HEK293 (cell line): ENCODE data around the gene RFX2.

Experiments used
- CTCF ChIA-PET: fragments of 350-600 bp; formaldehyde crosslinking; extraction: SDS; loops from one replicate; lab custom pipeline; 2021; ENCODE audit warnings: antibody characterized with exemption; lab: Yijun Ruan, JAX
- POLR2A ChIA-PET: fragments of 300-600 bp; formaldehyde crosslinking; extraction: SDS; loops from one replicate; lab custom pipeline; 2020; ENCODE audit warnings: antibody characterized with exemption, inconsistent platforms; lab: Yijun Ruan, JAX
- H3K27ac ChIP-seq: fragments of 200-500 bp; sonication (Bioruptor generic); 2 replicates; pipeline ENCODE4 v1.5.1; 2014; ENCODE audit warnings: low read depth, low read length, control low read depth, inconsistent platforms; ENCODE audit errors: extremely low read depth
- H3K36me3 ChIP-seq, 2 experiments: fragments of 200-500 bp in 1 of 2; sonication (Bioruptor generic) in 1 of 2; 1 replicate in 1 of 2; 2 replicates in 1 of 2; pipeline ENCODE4 v1.5.1; 2014 to 2017; ENCODE audit warnings: inconsistent platforms in 2 of 2, low read length in 2 of 2; ENCODE audit not compliant: control insufficient read depth in 2 of 2, insufficient read depth in 1 of 2
- H3K4me1 ChIP-seq: fragments of 200-500 bp; sonication (Bioruptor generic); 2 replicates; pipeline ENCODE4 v1.5.1; 2014; ENCODE audit warnings: mild to moderate bottlenecking, low read length, inconsistent platforms; ENCODE audit not compliant: control insufficient read depth, insufficient read depth
- H3K4me3 ChIP-seq: 2 replicates; pipeline ENCODE4 v1.5.1; 2011; ENCODE audit warnings: low read depth, mild to moderate bottlenecking, control low read depth, low read length, moderate library complexity
- H3K9me3 ChIP-seq: fragments of 200-500 bp; sonication (Bioruptor generic); 2 replicates; pipeline ENCODE4 v1.5.1; 2014; ENCODE audit warnings: low read depth, low read length, inconsistent platforms; ENCODE audit not compliant: control insufficient read depth, insufficient read depth
- GFI1B ChIP-seq: fragments of 450-650 bp; formaldehyde crosslinking; IDR thresholded peaks from 2 replicates; pipeline ENCODE4 v1.5.1; 2016; ENCODE audit warnings: missing biosample characterization, missing genetic modification characterization
- PRDM1 ChIP-seq: fragments of 450-650 bp; formaldehyde crosslinking; IDR thresholded peaks from 2 replicates; pipeline ENCODE4; 2016; ENCODE audit warnings: missing biosample characterization, missing genetic modification characterization
- SALL2 ChIP-seq: fragments of 450-650 bp; formaldehyde crosslinking; IDR thresholded peaks from 2 replicates; pipeline ENCODE4 v1.5.0; 2017; ENCODE audit warnings: missing biosample characterization, mild to moderate bottlenecking, missing genetic modification characterization, borderline replicate concordance
- ZBTB8A ChIP-seq: fragments of 450-650 bp; formaldehyde crosslinking; IDR thresholded peaks from 2 replicates; pipeline ENCODE4 v1.5.1; 2016; ENCODE audit warnings: missing biosample characterization, missing genetic modification characterization
- ZNF175 ChIP-seq: fragments of 450-650 bp; formaldehyde crosslinking; IDR thresholded peaks from 2 replicates; pipeline ENCODE4 v1.5.1; 2016; ENCODE audit warnings: missing biosample characterization, missing genetic modification characterization
- ZNF202 ChIP-seq: fragments of 450-650 bp; formaldehyde crosslinking; IDR thresholded peaks from 2 replicates; pipeline ENCODE4 v1.5.1; 2016; ENCODE audit warnings: missing biosample characterization, missing genetic modification characterization, borderline replicate concordance
- ZNF214 ChIP-seq: fragments of 450-650 bp; formaldehyde crosslinking; IDR thresholded peaks from 2 replicates; pipeline ENCODE4 v1.5.1; 2017; ENCODE audit warnings: missing biosample characterization, mild to moderate bottlenecking, missing genetic modification characterization, borderline replicate concordance
- ZNF221 ChIP-seq: fragments of 450-650 bp; formaldehyde crosslinking; IDR thresholded peaks from 2 replicates; pipeline ENCODE4 v1.5.1; 2017; ENCODE audit warnings: missing biosample characterization, missing genetic modification characterization, borderline replicate concordance
- ZNF248 ChIP-seq: fragments of 450-650 bp; formaldehyde crosslinking; IDR thresholded peaks from 2 replicates; pipeline ENCODE4 v1.5.1; 2017; ENCODE audit warnings: missing biosample characterization, missing genetic modification characterization
- ZNF324 ChIP-seq: fragments of 450-650 bp; formaldehyde crosslinking; IDR thresholded peaks from 2 replicates; pipeline ENCODE4 v1.5.1; 2016; ENCODE audit warnings: missing biosample characterization, missing genetic modification characterization
- ZNF341 ChIP-seq: fragments of 450-650 bp; formaldehyde crosslinking; IDR thresholded peaks from 2 replicates; pipeline ENCODE4; 2016; ENCODE audit warnings: low read depth, missing biosample characterization, missing genetic modification characterization
- ZNF423 ChIP-seq: fragments of 450-650 bp; formaldehyde crosslinking; IDR thresholded peaks from 2 replicates; pipeline ENCODE4 v1.5.1; 2016; ENCODE audit warnings: missing biosample characterization, missing genetic modification characterization
- ZNF585B ChIP-seq: fragments of 450-650 bp; formaldehyde crosslinking; IDR thresholded peaks from 2 replicates; pipeline ENCODE4 v1.5.1; 2016; ENCODE audit warnings: missing biosample characterization, missing genetic modification characterization
- ZNF677 ChIP-seq: fragments of 450-650 bp; IDR thresholded peaks from 2 replicates; pipeline ENCODE4 v1.5.0; 2018; ENCODE audit warnings: missing biosample characterization, mild to moderate bottlenecking, missing genetic modification characterization, moderate library complexity
- ZXDB ChIP-seq: fragments of 450-650 bp; formaldehyde crosslinking; IDR thresholded peaks from 2 replicates; pipeline ENCODE4 v1.5.1; 2016; ENCODE audit warnings: missing biosample characterization, missing genetic modification characterization
- TF ChIP-seq, protein P1 (sequence below): fragments of 450-650 bp; formaldehyde crosslinking; IDR thresholded peaks from 2 replicates; pipeline ENCODE4 v1.5.1; 2016; ENCODE audit warnings: missing biosample characterization, missing genetic modification characterization, borderline replicate concordance
- TF ChIP-seq, protein P2 (sequence below): fragments of 450-650 bp; formaldehyde crosslinking; IDR thresholded peaks from 2 replicates; pipeline ENCODE4 v1.5.1; 2016; ENCODE audit warnings: missing biosample characterization, missing genetic modification characterization
- TF ChIP-seq, protein P3 (sequence below): fragments of 450-650 bp; formaldehyde crosslinking; IDR thresholded peaks from 2 replicates; pipeline ENCODE4 v1.5.1; 2017; ENCODE audit warnings: missing biosample characterization, missing genetic modification characterization
- TF ChIP-seq, protein P4 (sequence below): fragments of 450-650 bp; formaldehyde crosslinking; IDR thresholded peaks from 2 replicates; pipeline ENCODE4 v1.5.1; 2017; ENCODE audit warnings: missing biosample characterization, mild to moderate bottlenecking, missing genetic modification characterization, moderate library complexity
- TF ChIP-seq, protein P5 (sequence below): fragments of 450-650 bp; formaldehyde crosslinking; IDR thresholded peaks from 2 replicates; pipeline ENCODE4 v1.5.1; 2016; ENCODE audit warnings: missing biosample characterization, missing genetic modification characterization

RFX2 gene

DNA sequence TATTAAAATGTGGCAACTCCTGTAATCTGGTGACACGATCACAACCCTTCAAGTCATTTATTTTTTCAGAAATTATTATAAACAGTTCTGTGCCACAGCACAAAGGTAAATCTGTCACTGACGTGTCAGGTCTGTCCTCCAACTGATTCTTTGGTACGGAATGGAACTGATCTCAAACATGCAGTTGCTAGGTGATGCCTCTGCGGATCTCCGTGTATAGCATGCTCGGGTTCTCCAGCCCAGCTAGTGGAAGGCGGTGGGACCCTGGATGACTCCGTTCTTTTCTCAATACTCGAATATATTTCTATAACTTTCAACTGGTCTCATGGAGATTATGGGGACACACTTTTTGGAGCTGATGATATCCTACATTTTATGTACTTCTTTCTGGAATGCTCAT is 143.4 kb downstream of the RFX2 start (continued):
- TF ChIP-seq, protein P1, sequence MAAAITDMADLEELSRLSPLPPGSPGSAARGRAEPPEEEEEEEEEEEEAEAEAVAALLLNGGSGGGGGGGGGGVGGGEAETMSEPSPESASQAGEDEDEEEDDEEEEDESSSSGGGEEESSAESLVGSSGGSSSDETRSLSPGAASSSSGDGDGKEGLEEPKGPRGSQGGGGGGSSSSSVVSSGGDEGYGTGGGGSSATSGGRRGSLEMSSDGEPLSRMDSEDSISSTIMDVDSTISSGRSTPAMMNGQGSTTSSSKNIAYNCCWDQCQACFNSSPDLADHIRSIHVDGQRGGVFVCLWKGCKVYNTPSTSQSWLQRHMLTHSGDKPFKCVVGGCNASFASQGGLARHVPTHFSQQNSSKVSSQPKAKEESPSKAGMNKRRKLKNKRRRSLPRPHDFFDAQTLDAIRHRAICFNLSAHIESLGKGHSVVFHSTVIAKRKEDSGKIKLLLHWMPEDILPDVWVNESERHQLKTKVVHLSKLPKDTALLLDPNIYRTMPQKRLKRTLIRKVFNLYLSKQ (tag by site-specific recombination) = no peak

DNA sequence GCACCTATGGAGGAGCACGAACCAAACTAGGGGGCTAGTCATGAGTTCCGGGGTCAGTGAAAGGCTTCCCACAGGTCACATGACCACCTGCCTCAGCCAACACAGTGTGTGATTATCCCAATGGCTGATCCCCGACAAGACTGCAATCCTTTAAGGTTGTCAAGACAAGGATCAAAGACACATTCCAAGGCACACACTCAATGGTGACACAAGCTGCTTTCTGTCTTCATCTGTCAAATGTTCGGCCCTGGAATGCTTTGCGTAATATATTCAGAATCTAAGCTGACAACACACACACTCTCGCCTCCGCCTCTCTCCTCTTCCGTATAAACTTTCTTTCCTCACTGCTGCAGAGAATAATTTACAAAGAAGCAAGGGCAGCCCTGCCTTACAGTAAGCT is 144.1 kb downstream of the RFX2 start:
- H3K4me1 ChIP-seq = peaks cover 18% of the 10 kb centered on the region
- H3K27ac ChIP-seq = no peak overlapping the region
- TF ChIP-seq ZNF202 (tag by site-specific recombination) = no peak
- TF ChIP-seq PRDM1 (tag by site-specific recombination) = peak; percentile 59; the same call in 1 of the 2 replicates
- TF ChIP-seq, protein P2, sequence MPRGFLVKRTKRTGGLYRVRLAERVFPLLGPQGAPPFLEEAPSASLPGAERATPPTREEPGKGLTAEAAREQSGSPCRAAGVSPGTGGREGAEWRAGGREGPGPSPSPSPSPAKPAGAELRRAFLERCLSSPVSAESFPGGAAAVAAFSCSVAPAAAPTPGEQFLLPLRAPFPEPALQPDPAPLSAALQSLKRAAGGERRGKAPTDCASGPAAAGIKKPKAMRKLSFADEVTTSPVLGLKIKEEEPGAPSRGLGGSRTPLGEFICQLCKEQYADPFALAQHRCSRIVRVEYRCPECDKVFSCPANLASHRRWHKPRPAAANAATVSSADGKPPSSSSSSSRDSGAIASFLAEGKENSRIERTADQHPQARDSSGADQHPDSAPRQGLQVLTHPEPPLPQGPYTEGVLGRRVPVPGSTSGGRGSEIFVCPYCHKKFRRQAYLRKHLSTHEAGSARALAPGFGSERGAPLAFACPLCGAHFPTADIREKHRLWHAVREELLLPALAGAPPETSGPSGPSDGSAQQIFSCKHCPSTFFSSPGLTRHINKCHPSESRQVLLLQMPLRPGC (tag by site-specific recombination) = 0 out of 2 replicates have a peak, but pooled peaks have one; percentile 11
- TF ChIP-seq ZNF677 (tag by site-specific recombination) = peak; percentile 78
- ChIA-PET CTCF (interaction anchor here (0.6 to 7.1 kb wide), 7 partner anchors 12 to 129 kb away, joined by 3 to 63 read pairs (median 9); no protein-coding TSS in a partner anchor), POLR2A (interaction anchor here (2.2 kb wide), 1 partner anchor 11 kb away, joined by 10 read pairs; the partner anchor contains the start of gene RANBP3)
- no peak overlapping the region for H3K4me3 ChIP-seq
- H3K36me3 ChIP-seq = peaks cover 0 to 27% of the 10 kb centered on the region in 2 experiments; a peak in 1 of 3 replicates
- H3K9me3 ChIP-seq = no peaks in the 10 kb centered on the region

DNA sequence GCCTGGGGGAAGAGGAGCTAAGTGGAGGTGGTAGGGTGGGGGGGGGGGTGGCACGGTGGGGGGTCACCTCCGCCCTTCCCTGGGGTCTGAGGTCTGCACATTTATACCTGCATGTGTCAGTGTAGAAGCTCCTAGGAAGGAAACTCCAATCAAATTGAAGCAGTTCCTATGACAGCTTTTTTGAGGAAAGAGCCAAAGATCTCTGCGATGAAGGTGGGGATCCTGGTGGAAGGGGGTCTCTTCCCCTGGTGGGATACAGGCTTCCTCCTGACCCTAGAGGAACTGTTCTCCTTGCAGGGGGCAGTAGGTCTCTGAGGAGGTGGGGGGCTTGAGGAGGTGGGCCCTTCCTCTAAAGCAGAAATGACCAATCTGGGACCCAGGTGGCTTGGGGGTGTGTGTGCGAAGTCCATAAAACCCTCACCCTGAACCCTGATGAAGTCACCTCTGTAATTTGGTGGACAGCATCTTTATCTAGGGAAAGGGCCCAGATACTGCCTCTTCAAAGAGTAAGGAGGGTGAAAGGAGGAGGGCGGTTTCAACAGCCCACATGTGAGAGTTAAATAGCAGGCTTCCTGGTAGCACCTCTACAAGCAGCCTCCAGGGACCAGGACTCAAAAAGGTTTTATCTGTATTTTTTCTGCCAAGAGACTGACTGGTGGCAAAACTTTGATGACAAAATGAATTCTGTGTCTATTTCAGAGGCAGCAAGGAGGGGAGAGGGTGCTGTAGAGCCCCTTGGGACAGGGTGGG is 145.3 kb downstream of the RFX2 start:
- POLR2A ChIA-PET = interaction anchor here (2.2 kb wide), 1 partner anchor 12 kb away, joined by 10 read pairs; the partner anchor contains the start of gene RANBP3
- H3K36me3 ChIP-seq = peaks cover 0 to 20% of the 10 kb centered on the region in 2 experiments; a peak in 1 of 3 replicates
- peaks cover 23% of the 10 kb centered on the region for H3K4me1 ChIP-seq
- CTCF ChIA-PET = interaction anchor here (0.6 to 2.3 kb wide), 3 partner anchors 57 to 161 kb away, joined by 4 to 9 read pairs (median 5); no protein-coding TSS in a partner anchor
- no peaks in the 10 kb centered on the region for H3K9me3 ChIP-seq
- no peak overlapping the region for H3K4me3 ChIP-seq
- no peak for TF ChIP-seq ZNF341
- TF ChIP-seq ZNF248 (tag by site-specific recombination) = no peak
- TF ChIP-seq, protein P3, sequence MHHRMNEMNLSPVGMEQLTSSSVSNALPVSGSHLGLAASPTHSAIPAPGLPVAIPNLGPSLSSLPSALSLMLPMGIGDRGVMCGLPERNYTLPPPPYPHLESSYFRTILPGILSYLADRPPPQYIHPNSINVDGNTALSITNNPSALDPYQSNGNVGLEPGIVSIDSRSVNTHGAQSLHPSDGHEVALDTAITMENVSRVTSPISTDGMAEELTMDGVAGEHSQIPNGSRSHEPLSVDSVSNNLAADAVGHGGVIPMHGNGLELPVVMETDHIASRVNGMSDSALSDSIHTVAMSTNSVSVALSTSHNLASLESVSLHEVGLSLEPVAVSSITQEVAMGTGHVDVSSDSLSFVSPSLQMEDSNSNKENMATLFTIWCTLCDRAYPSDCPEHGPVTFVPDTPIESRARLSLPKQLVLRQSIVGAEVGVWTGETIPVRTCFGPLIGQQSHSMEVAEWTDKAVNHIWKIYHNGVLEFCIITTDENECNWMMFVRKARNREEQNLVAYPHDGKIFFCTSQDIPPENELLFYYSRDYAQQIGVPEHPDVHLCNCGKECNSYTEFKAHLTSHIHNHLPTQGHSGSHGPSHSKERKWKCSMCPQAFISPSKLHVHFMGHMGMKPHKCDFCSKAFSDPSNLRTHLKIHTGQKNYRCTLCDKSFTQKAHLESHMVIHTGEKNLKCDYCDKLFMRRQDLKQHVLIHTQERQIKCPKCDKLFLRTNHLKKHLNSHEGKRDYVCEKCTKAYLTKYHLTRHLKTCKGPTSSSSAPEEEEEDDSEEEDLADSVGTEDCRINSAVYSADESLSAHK = peak; percentile 53; the same call in 1 of the 2 replicates
- TF ChIP-seq, all 188 proteins: peak for 1
- no peak overlapping the region for H3K27ac ChIP-seq

DNA sequence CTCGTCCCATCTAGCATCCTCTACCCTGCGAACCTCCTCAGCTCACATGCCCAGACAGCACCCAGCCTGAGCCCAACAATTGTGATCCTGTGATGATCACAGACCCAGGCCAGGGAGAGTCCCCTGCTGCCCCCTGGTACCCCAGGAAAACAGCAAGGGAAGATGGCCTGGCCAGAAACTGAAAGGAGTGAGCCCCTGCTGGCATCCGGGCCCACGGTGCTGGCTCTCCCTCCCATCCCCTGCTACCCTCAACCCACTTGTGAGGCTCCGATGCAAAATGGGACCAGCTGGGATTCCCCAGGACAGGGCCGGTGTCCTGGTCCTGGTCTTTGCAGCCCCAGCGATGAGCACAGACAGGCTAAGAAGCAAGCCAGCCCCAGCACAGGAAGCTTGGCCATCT is 146.4 kb downstream of the RFX2 start:
- ChIA-PET CTCF (interaction anchor here (0.7 to 1.0 kb wide), 2 partner anchors 21 to 160 kb away, joined by 3 to 4 read pairs; no protein-coding TSS in a partner anchor), POLR2A (no interaction called here)
- Histone ChIP-seq H3K27ac (no peak overlapping the region), H3K9me3 (no peaks in the 10 kb centered on the region), H3K36me3 (peaks cover 0 to 20% of the 10 kb centered on the region in 2 experiments; a peak in 1 of 3 replicates), H3K4me1 (peaks cover 25% of the 10 kb centered on the region), H3K4me3 (no peak overlapping the region)
- TF ChIP-seq ZXDB (tag by site-specific recombination) (no peak), ZNF214 (tag by site-specific recombination) (no peak), ZNF175 (no peak), ZNF324 (no peak), ZBTB8A (tag by site-specific recombination) (no peak), ZNF423 (no peak), SALL2 (tag by site-specific recombination) (no peak), ZNF585B (tag by site-specific recombination) (no peak), ZNF221 (no peak), GFI1B (tag by site-specific recombination) (no peak)
- TF ChIP-seq, protein P4, sequence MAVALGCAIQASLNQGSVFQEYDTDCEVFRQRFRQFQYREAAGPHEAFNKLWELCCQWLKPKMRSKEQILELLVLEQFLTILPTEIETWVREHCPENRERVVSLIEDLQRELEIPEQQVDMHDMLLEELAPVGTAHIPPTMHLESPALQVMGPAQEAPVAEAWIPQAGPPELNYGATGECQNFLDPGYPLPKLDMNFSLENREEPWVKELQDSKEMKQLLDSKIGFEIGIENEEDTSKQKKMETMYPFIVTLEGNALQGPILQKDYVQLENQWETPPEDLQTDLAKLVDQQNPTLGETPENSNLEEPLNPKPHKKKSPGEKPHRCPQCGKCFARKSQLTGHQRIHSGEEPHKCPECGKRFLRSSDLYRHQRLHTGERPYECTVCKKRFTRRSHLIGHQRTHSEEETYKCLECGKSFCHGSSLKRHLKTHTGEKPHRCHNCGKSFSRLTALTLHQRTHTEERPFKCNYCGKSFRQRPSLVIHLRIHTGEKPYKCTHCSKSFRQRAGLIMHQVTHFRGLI (tag by site-specific recombination) = no peak
- TF ChIP-seq, protein P5, sequence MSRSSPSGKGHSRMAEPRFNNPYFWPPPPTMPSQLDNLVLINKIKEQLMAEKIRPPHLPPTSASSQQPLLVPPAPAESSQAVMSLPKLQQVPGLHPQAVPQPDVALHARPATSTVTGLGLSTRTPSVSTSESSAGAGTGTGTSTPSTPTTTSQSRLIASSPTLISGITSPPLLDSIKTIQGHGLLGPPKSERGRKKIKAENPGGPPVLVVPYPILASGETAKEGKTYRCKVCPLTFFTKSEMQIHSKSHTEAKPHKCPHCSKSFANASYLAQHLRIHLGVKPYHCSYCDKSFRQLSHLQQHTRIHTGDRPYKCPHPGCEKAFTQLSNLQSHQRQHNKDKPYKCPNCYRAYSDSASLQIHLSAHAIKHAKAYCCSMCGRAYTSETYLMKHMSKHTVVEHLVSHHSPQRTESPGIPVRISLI (tag by site-specific recombination) = no peak
